Keratinocyte (primary cell): ENCODE measurements around the gene FER1L5.
"Not testable (repeated sequence)": the region's sequence is repeated elsewhere in the genome, so short reads cannot be mapped to it uniquely, and the experiment has no call there.

Source experiments
- EZH2 ChIP-seq: IDR thresholded peaks from one replicate; pipeline ENCODE4 v1.6.1; 2012; ENCODE audit warnings: inconsistent platforms, mild to moderate bottlenecking, low read length, moderate library complexity
- TF ChIP-seq, protein P1 (sequence below), 3 experiments: IDR thresholded peaks in 1 of 3; conservative IDR thresholded peaks in 1 of 3; optimal IDR thresholded peaks in 1 of 3; 2 replicates in 2 of 3; 3 replicates in 1 of 3; pipeline versions ENCODE3 to v1.5.1; 2011; ENCODE audit warnings: low read length in 3 of 3, mild to moderate bottlenecking in 3 of 3, moderate library complexity in 2 of 3, control low read depth in 1 of 3, inconsistent platforms in 1 of 3; ENCODE audit not compliant: insufficient read depth in 2 of 3; ENCODE audit errors: extremely low read depth in 1 of 3

DNA sequence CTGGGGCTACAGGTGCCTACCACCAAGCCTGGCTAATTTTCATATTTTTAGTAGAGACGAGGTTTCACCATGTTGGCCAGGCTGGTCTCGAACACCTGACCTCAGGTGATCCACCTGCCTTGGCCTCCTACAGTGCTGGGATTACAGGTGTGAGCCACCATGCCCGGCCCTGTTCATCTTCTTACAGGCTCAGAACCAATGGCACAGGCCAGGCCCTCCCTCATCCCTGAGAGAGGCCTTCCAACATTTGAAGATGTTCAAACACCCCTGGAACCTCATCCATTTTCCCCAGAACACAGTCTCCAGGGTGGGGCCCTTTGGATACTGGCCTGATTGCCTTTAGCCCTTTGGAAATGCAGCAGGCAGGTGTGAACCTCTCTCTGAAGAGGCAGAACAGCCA, 23.2 kb downstream of the FER1L5 start:
- TF ChIP-seq, protein P1, sequence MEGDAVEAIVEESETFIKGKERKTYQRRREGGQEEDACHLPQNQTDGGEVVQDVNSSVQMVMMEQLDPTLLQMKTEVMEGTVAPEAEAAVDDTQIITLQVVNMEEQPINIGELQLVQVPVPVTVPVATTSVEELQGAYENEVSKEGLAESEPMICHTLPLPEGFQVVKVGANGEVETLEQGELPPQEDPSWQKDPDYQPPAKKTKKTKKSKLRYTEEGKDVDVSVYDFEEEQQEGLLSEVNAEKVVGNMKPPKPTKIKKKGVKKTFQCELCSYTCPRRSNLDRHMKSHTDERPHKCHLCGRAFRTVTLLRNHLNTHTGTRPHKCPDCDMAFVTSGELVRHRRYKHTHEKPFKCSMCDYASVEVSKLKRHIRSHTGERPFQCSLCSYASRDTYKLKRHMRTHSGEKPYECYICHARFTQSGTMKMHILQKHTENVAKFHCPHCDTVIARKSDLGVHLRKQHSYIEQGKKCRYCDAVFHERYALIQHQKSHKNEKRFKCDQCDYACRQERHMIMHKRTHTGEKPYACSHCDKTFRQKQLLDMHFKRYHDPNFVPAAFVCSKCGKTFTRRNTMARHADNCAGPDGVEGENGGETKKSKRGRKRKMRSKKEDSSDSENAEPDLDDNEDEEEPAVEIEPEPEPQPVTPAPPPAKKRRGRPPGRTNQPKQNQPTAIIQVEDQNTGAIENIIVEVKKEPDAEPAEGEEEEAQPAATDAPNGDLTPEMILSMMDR (optimal IDR thresholded peaks at IDR 0.05 in 1 of 3, IDR thresholded peaks at IDR 0.05 in 1 of 3, conservative IDR thresholded peaks at IDR 0.05 in 1 of 3; ENCODE audit: extremely low read depth in 1 of 3, insufficient read depth in 2 of 3, low read length in 3 of 3) = not testable (repeated sequence)
- TF ChIP-seq EZH2 = not testable (repeated sequence)
